GM12891 (cell line): Measurements from ENCODE around the gene SDC3.

ENCODE experiments used
- DNase-seq: peaks from one replicate; pipeline ENCODE4 v3.0.0; 2011; ENCODE audit warnings: low spot score; ENCODE audit not compliant: insufficient read length
- FAIRE-seq: peaks from 2 replicates; lab custom pipeline; 2011; peaks lifted over from hg19 to GRCh38; lab: Jason Lieb, UNC
- PAX5 ChIP-seq: IDR thresholded peaks from 2 replicates; pipeline ENCODE4 v1.6.1; 2011; ENCODE audit warnings: low read length, moderate library complexity, mild to moderate bottlenecking; ENCODE audit not compliant: insufficient read depth, severe bottlenecking
- POLR2A ChIP-seq: IDR thresholded peaks from 2 replicates; pipeline ENCODE4 v1.6.1; 2011; ENCODE audit warnings: low read depth, low read length, control low read depth
- POLR2AphosphoS5 ChIP-seq: IDR thresholded peaks from 2 replicates; pipeline ENCODE4 v1.6.1; 2011; ENCODE audit warnings: low read depth, low read length, control low read depth
- POU2F2 ChIP-seq: IDR thresholded peaks from 2 replicates; pipeline ENCODE4 v1.6.1; 2011; ENCODE audit warnings: low read depth, mild to moderate bottlenecking, control low read depth, low read length, moderate library complexity
- SPI1 ChIP-seq: IDR thresholded peaks from 2 replicates; pipeline ENCODE4 v1.6.1; 2011; ENCODE audit warnings: low read depth, low read length, control low read depth
- TAF1 ChIP-seq: IDR thresholded peaks from 2 replicates; pipeline ENCODE4 v1.6.1; 2011; ENCODE audit warnings: low read depth, low read length, control low read depth

SDC3 gene

DNA sequence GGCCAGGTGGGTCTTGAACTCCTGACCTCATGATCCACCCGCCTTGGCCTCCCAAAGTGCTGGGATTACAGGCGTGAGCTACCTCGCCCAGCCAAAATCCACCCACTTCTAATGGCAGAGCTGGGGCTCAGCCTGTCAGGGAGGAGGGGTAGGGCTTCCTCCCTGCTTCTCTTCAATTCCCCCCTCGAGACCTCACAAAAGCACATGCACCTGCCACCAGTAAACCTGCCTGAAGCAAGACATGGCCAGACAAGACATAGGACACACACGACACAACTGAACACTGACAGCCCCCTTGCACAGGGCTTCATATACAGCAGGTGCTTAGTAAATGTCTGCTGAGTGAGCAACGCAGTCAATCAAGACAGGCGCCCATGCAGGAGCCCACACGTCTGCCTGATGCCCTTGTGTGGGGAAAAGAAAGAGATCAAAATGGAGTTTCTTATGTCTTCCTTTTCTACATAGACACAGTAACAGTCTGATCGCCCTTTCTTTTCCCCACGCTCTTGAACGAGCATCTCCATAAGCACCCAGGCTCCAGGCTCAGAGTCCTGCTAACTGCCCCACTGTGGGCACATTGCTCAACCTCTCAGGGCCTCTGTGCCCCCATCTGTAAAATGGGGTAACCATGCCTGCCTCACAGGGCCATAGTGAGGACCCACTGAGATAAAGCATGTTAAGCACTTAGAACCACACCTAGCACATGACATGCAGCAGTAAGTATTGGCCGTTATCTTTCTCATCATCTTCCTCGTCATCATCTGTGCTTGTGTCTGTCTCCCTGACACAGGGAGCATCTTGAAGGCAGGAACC lies 8.8 kb downstream of the SDC3 start:
- TF ChIP-seq SPI1 (no peak), POU2F2 (no peak), PAX5 (no peak), POLR2A (no peak), POLR2AphosphoS5 (no peak), TAF1 (no peak)
- no peak for DNase-seq
- peak; percentile 47 for FAIRE-seq

DNA sequence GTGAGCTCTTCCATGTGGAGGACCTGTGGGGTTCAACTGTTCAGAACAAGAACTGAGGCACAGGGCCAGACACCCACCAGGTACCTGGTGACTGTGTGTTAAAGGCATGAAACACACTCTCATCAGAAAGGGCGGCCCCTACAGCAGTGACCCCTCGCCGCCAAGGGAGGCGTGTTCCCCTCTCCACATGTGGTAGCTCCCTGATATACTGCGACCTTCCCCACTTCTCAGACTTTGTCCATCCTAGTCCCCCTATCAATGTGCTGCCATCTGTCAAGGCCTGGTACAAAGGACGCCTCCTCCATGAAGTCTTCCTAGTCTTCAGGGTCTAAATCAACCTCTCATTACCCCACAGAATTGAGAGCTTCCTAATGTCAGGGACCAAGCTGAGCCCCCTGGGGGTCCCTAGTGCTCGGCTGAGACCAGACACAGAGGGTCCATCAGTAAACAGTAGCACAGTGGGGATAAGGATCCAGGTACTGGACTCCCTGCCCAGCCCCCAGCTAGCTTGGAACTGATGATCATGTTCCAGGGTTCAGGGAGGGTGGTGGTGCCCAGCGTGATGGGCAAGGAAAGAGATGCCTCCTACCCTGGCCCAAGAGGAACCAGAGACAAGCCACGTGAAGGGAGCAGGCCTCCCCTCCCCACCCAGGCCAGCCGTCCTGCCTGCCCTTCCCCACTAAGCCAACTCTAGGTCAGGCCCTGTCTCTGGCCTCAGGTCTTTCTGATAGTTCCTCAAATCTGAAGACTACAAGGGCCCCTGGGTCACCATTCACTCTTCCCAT lies 10.3 kb downstream of the SDC3 start:
- no peak for DNase-seq
- TF ChIP-seq POLR2AphosphoS5 (no peak), POLR2A (no peak), TAF1 (no peak), POU2F2 (no peak), SPI1 (no peak), PAX5 (no peak)
- no peak for FAIRE-seq

DNA sequence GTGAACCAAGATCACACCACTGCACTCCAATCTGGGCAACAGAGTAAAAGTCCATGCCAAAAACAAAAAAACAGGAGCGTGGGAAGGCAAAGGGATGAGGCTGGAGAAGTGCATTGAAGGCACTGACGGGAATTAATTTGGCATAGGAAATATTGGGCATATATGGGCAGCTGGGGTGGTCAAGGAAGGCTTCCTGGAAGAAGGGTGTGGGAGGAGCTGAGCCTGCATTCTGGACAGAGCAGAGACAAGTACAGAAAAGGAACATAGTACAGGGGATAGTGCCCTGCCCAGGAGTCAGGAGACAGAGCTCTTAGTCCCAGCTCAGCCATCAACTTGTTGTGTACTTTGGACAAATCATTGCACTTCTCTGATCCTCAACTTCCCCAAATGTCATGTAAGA lies 11.7 kb downstream of the SDC3 start:
- TF ChIP-seq POU2F2 (no peak), TAF1 (no peak), POLR2AphosphoS5 (no peak), SPI1 (no peak), POLR2A (no peak), PAX5 (no peak)
- no peak for FAIRE-seq
- no peak for DNase-seq

DNA sequence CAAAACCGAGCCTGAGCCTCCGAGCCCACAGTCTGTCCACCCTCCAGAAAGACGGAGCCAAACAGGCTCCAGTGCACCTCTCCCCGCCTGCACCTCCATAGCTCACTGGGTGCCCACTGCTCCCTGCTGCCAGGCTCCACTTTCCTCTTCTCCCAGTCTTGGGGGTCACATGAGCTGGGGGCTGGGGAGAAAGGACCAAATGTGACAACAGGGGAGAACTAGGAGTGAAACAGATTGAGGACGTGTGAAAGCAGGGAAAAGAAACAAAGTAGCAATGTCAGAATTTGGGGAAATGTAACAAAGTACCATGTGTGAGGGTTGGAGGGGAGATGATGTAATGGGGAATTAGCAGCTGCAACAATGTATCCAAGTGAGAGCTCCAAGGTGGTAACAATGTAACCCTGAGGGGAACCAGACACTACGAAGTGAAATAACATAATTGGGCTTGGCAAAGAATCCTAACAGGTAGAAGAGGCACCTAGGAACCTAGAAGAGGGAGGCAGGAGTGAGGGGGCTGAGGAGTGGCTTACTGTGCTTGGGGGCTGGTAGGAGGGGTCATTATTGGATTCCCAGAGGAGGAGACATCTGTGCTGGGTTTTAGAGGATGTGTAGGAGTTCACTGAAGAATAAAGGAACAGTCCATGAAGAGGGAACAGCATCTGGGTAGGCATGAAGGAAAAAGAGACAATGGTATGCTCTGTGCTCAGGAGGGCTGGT lies 12.5 kb downstream of the SDC3 start:
- DNase-seq (no peak), FAIRE-seq (no peak)
- TF ChIP-seq SPI1 (no peak), POLR2AphosphoS5 (no peak), PAX5 (no peak), POLR2A (no peak), TAF1 (no peak), POU2F2 (no peak)

DNA sequence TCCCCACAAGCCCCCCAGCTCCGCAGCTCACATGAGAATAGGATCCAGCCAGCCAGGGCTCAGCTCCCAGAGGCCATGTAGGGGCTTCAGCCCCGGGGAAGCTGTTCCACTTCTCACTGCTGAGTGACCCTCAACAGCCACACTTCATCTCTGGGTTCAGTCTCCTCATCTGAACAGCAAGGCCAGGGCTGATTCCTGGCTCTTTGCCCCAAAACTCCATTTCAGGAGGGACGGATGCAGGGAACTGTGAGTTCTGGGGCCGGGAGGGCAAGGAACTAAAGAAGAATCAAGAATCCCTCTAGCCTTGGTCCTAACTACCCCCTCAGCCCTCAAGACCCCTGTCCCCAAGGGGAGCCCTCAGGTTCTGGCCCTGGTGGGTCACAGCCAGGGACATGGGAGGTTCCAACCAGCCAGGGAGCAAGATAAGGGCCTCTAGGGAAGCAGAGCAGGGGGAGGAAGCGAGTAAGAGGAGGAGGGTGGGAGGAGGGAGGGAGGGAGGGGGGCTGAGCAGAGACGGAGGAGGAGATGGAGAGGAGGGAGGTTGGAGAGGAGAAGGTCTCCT lies 13.1 kb downstream of the SDC3 start:
- TF ChIP-seq PAX5 (no peak), SPI1 (no peak), TAF1 (no peak)
- FAIRE-seq (no peak), DNase-seq (no peak)

GRCh38 chr1:30894508-30894973 lies 14.0 kb downstream of the SDC3 start:
- FAIRE-seq: peak; percentile 35
- TF ChIP-seq POLR2A (no peak), TAF1 (no peak), PAX5 (no peak), SPI1 (no peak), POLR2AphosphoS5 (no peak)
- DNase-seq: no peak

DNA sequence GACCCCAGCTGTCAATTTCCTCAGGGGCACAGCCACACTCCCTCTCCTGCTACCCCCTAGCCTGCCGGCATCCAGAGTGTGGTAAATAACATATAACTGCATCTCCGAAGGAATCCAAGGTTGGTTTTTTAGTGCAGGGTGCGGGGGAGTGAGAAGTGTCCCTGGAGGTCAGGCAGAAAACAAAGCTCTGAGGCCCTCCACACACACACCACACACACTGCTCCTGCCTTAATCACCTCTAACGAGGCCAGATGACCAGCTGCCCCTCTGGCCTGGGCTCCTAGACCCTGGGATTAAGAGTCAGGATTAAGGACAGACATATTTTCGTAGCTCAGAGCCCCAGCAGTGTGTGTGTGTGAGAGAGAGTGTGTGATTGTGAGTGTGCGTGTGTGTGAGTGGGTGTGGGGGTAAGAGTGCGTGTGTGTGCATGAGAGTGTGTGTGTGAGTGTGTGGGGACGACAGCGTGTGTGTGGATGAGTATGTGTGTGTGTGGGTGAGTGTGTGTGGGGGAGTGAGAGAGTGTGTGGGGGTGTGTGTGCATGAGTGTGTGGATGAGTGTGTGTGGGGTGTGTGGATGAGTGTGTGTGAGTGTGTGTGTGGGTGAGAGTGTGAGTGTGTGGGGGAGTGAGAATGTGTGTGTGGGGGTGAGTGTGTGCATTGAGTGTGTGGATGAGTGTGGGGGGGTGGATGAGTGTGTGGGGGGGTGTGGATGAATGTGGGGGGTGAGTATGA lies 14.6 kb downstream of the SDC3 start:
- FAIRE-seq: no peak
- no peak for DNase-seq
- TF ChIP-seq TAF1 (no peak), SPI1 (no peak), POU2F2 (no peak), POLR2A (no peak), POLR2AphosphoS5 (no peak), PAX5 (no peak)

GRCh38 chr1:30892671-30893073 lies 15.9 kb downstream of the SDC3 start:
- no peak for TF ChIP-seq TAF1
- no peak for TF ChIP-seq PAX5
- TF ChIP-seq POU2F2: no peak
- no peak for TF ChIP-seq POLR2AphosphoS5
- no peak for TF ChIP-seq SPI1
- TF ChIP-seq POLR2A: no peak
- DNase-seq (no peak), FAIRE-seq (no peak)
